H7 (cell line): ENCODE results near the gene PIK3CD. TPM values are rescaled to one million over a fixed set of nuclear protein-coding genes. Genes with fewer than 3 reads are reported as not detected.

ENCODE experiments used
- total RNA-seq: library from RNA; depleted of rRNA; stranded (reverse); fragments of >200 nt; shearing (Covaris generic); gene quantifications from 2 replicates; pipeline ENCODE4 v1.2.3, GENCODE V29; 2014; rRNA removed

Gene PIK3CD
- total RNA-seq, 1 experiment from 2014 or later: 6.9 TPM

Other genes with a start within 250 kb of the PIK3CD start
- 17.4 and 23.2 TPM in 2 replicates for gene SLC25A33, start 112.3 kb upstream of the PIK3CD start, total RNA-seq
- 12.9 and 14.9 TPM in 2 replicates for gene TMEM201, start 62.8 kb upstream of the PIK3CD start, total RNA-seq
- gene CLSTN1, start 172.2 kb downstream of the PIK3CD start, total RNA-seq: 100 and 127 TPM in 2 replicates